ENCODE measurements around the gene GHRL.

DNA sequence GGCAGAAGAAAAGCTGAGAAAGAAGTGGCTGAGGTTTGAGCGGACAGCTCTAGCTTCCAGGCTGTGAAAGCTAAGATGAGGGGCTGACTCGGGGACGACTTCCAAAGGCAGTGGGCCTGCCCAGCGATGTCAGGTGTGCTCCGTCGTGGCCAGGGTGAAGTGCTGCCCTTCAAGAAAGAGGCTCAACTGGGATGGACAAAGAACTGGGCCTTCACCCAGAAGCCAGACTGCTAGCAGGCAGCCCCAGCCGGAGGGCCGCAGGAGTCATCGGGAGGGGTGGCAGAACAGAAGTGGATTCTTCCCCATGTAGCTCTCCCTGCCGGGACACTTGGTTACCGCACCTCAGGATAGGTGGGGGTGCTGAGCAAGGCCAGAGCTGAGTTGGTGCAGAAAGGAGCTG lies 41.3 kb upstream of the GHRL start:
- TF ChIP-seq, protein P1, sequence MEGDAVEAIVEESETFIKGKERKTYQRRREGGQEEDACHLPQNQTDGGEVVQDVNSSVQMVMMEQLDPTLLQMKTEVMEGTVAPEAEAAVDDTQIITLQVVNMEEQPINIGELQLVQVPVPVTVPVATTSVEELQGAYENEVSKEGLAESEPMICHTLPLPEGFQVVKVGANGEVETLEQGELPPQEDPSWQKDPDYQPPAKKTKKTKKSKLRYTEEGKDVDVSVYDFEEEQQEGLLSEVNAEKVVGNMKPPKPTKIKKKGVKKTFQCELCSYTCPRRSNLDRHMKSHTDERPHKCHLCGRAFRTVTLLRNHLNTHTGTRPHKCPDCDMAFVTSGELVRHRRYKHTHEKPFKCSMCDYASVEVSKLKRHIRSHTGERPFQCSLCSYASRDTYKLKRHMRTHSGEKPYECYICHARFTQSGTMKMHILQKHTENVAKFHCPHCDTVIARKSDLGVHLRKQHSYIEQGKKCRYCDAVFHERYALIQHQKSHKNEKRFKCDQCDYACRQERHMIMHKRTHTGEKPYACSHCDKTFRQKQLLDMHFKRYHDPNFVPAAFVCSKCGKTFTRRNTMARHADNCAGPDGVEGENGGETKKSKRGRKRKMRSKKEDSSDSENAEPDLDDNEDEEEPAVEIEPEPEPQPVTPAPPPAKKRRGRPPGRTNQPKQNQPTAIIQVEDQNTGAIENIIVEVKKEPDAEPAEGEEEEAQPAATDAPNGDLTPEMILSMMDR (IDR thresholded peaks at IDR 0.05 in 2 of 3, conservative IDR thresholded peaks at IDR 0.05 in 1 of 3; ENCODE audit: borderline replicate concordance in 1 of 3, insufficient read depth in 1 of 3, low read depth in 2 of 3, low read length in 2 of 3), result no peak
- TF ChIP-seq POLR2AphosphoS5 (IDR thresholded peaks at IDR 0.05; ENCODE audit: low read depth, low read length) (no peak), EZH2 (IDR thresholded peaks at IDR 0.05) (no peak), TCF7L2 (IDR thresholded peaks at IDR 0.05; ENCODE audit: borderline replicate concordance, extremely low read depth, insufficient read depth, insufficient read length) (no peak)

Measured in HCT116 (cell line).